ENCODE results near the gene PCDHGB6.
"Not testable (repeated sequence)": the region's sequence is repeated elsewhere in the genome, so short reads cannot be mapped to it uniquely, and the experiment has no call there.

PCDHGB6 gene

DNA sequence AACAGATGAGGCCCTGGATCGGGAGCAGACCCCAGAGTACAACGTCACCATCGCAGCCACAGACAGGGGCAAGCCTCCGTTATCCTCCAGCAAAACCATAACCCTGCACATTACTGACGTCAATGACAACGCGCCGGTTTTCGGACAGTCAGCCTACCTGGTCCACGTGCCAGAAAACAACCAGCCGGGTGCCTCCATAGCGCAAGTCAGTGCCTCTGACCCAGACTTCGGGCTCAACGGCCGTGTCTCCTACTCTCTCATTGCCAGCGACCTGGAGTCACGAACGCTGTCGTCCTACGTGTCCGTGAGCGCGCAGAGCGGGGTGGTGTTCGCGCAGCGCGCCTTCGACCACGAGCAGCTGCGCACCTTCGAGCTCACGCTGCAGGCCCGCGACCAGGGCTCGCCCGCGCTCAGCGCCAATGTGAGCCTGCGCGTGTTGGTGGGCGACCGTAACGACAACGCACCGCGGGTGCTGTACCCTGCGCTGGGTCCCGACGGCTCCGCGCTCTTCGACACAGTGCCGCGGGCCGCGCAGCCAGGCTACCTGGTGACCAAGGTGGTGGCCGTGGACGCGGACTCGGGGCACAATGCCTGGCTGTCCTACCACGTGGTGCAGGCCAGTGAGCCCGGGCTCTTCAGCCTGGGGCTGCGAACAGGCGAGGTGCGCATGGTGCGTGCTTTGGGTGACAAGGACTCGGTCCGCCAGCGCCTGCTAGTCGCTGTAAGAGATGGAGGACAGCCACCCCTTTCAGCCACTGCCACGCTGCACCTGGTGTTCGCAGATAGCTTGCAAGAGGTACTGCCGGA lies 11.5 kb downstream of the PCDHGB6 start:
- no peak for DNase-seq

DNA sequence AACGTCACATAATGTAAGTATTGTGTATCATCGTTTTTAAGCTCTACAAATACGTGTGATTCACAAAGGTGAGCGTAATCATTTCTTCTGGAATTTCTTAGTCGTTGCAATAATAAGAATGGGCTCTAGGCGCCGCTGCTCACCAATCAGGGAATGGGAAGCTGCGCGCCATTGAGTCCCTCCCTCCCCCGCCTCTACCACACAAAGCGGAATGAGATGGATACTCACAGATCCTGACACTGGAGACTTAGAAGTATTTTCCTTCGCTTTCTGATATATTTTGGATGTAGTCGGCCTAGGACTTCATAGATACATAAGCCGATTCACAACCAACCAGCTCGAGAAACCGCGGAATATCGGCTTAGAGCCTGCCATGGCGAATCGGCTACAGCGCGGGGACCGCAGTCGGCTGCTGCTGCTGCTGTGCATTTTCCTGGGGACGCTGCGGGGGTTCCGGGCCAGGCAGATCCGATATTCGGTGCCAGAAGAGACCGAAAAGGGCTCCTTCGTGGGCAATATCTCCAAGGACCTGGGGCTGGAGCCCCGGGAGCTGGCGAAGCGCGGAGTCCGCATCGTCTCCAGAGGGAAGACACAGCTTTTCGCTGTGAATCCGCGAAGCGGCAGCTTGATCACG lies 13.2 kb downstream of the PCDHGB6 start, which contains the start of gene PCDHGA11:
Gene PCDHGA11 (plus strand): TSS at position 197 of the 634 bp plus-strand sequence. CDS start 177 bp downstream, at position 374.
- DNase-seq: no peak

- no peak for DNase-seq
Measured at GRCh38 chr5:141421489-141421855, 13.7 kb downstream of the PCDHGB6 start.

GRCh38 chr5:141422742-141423291 lies 15.0 kb downstream of the PCDHGB6 start:
- DNase-seq: no peak

GRCh38 chr5:141427783-141428426 lies 20.1 kb downstream of the PCDHGB6 start:
- no peak for DNase-seq

- DNase-seq: no peak
Measured at GRCh38 chr5:141430332-141431113, 22.7 kb downstream of the PCDHGB6 start, which contains the start of gene PCDHGA12. Gene PCDHGA12 (plus strand): TSS chr5:141430507. CDS start chr5:141430760, 253 bp downstream.

- no peak for DNase-seq
Measured at GRCh38 chr5:141431286-141431685, 23.5 kb downstream of the PCDHGB6 start.

GRCh38 chr5:141432308-141432707 lies 24.5 kb downstream of the PCDHGB6 start:
- DNase-seq: not testable (repeated sequence)

- DNase-seq: not testable (repeated sequence)
Measured at GRCh38 chr5:141432726-141433125, 24.9 kb downstream of the PCDHGB6 start.

- no peak for DNase-seq
Measured at GRCh38 chr5:141434006-141434405, 26.2 kb downstream of the PCDHGB6 start.

DNA sequence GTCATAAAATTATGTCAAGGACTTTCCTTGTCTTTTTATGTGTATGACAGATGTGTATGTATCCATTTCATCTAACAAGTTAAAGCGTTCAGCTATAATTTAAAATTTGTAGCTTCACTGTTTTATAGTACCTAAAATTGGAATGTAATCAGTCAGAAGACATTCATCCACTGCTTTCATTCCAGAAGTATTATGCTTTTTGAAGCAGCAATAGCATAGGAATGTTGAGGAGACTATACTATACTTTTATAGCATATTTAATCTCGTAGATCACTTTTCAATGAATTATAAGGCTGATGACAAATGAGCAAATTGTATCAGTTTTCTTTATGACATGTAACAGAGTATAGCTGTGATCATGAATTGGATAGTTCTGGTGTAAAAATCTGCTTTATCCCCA lies 29.4 kb downstream of the PCDHGB6 start:
- DNase-seq: no peak

GRCh38 chr5:141439411-141440141 lies 31.8 kb downstream of the PCDHGB6 start:
- DNase-seq: no peak

DNA sequence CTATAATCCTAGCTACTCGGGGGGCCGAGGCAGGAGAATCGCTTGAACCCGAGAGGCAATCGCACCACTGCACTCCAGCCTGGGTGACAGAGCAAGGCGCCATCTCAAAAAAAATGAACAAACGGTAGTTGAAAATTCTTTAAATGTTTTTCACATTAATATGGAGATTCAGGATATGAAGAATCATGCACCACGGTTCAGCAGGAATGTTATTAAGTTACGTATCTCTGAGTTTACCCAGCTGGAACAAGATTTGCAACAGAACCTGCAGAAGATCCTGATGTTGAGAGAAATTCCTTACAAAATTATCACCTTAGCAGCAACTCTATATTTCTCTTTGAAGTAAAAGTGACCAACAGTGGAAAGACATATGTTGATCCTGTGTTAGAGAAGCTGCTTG lies 32.5 kb downstream of the PCDHGB6 start:
- DNase-seq: no peak

DNA sequence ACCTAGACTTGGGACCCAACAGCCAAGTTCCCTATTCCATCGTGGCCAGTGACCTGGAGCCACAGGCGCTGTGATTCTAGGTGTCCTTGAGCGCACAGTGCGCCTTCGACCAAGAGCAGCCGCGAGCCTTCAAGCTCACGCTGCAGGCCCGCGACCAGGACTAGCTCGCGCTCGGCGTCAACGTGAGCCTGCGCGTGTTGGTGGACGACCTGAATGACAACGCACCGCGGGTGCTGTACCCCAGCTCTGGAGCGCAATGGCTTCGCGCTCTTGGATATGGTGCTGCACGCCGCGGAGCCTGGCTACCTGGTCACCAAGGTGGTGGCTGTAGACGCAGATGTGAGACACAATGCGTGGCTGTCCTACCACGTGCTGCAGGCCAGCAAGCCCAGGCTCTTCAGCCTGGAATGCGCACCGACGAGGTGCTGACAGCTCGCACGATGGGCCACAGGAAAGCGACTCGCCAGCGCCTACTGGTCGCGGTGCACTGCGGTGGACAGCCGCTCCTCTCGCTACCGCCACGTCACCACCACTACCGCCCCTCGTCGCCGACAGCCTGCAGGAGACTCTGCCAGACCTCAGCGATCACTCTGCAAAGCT lies 33.9 kb downstream of the PCDHGB6 start:
- no peak for DNase-seq

All from NK-92 treated with Interleukin-12 subunit alpha and Interleukin-12 subunit beta, amount 100 ng/mL, for 24 hours (cell line).